H1 (cell line): Measurements from ENCODE around the gene ARRB1. TPM values are rescaled to one million over a fixed set of nuclear protein-coding genes. Genes with fewer than 3 reads are reported as not detected.

ENCODE experiments used
- CTCF ChIA-PET: fragments of 300-600 bp; sonication (Branson Sonifier 250); formaldehyde crosslinking; loops from one replicate; lab custom pipeline; 2021; ENCODE audit not compliant: partially characterized antibody; lab: Charles Lee
- POLR2A ChIA-PET: fragments of 300-600 bp; sonication (Branson Sonifier 250); formaldehyde crosslinking; loops from one replicate; lab custom pipeline; 2021; ENCODE audit warnings: inconsistent platforms; ENCODE audit not compliant: partially characterized antibody; lab: Charles Lee
- DNase-seq, 2 experiments: peaks; one replicate each; pipeline versions ENCODE4 v3.0.0 to v3.0.0-alpha.2; 2010 to 2022; ENCODE audit warnings: low spot score in 2 of 2, low read depth in 1 of 2, mixed read lengths in 1 of 2
- FAIRE-seq: peaks from 2 replicates; lab custom pipeline; 2011; peaks lifted over from hg19 to GRCh38; lab: Jason Lieb, UNC
- H2AFZ ChIP-seq: 2 replicates; pipeline ENCODE4 v1.8.1; 2012; ENCODE audit warnings: low read length, inconsistent platforms
- H2AK5ac ChIP-seq: 2 replicates; pipeline ENCODE4 v1.6.1; 2013; ENCODE audit warnings: low read depth, low read length
- H2BK120ac ChIP-seq: replicated peaks from 2 replicates; pipeline ENCODE3; 2013; ENCODE audit warnings: low read depth, low read length, inconsistent platforms
- H2BK12ac ChIP-seq: 2 replicates; pipeline ENCODE4 v1.6.1; 2013; ENCODE audit warnings: low read depth, low read length
- H2BK15ac ChIP-seq: 2 replicates; pipeline ENCODE4 v1.6.1; 2013; ENCODE audit warnings: low read length
- H2BK20ac ChIP-seq: 2 replicates; pipeline ENCODE4 v1.6.1; 2013; ENCODE audit warnings: low read length
- H2BK5ac ChIP-seq: 2 replicates; pipeline ENCODE4 v1.6.1; 2013; ENCODE audit warnings: low read depth, low read length
- H3K14ac ChIP-seq: 2 replicates; pipeline ENCODE4 v1.6.1; 2013; ENCODE audit warnings: inconsistent platforms; ENCODE audit not compliant: insufficient read length
- H3K18ac ChIP-seq: 2 replicates; pipeline ENCODE4 v1.6.1; 2013; ENCODE audit warnings: low read length; ENCODE audit errors: extremely low read depth
- H3K23ac ChIP-seq: 2 replicates; pipeline ENCODE4 v1.6.1; 2013; ENCODE audit warnings: inconsistent platforms; ENCODE audit not compliant: insufficient read length
- H3K23me2 ChIP-seq: 2 replicates; pipeline ENCODE4 v1.6.1; 2013; ENCODE audit warnings: low read depth, low read length
- H3K27ac ChIP-seq: 2 replicates; pipeline ENCODE4 v1.6.1; 2011; ENCODE audit warnings: low read depth, low read length, inconsistent platforms
- H3K27me3 ChIP-seq, 4 experiments: replicated peaks in 1 of 4; 1 replicate in 1 of 4; 2 replicates in 3 of 4; pipeline versions ENCODE4 v1.6.1 to v1.8.1; 2011 to 2013; ENCODE audit warnings: low read length in 3 of 4, mild to moderate bottlenecking in 3 of 4, inconsistent platforms in 2 of 4, mixed read lengths in 2 of 4, moderate library complexity in 1 of 4; ENCODE audit not compliant: control insufficient read depth in 3 of 4, insufficient read depth in 3 of 4; ENCODE audit errors: extremely low read depth in 1 of 4
- H3K36me3 ChIP-seq, 4 experiments: 2 replicates each; pipeline versions ENCODE4 v1.6.1 to v1.8.1; 2011 to 2013; ENCODE audit warnings: mild to moderate bottlenecking in 4 of 4, low read length in 3 of 4, moderate library complexity in 2 of 4, control low read depth in 1 of 4, inconsistent platforms in 1 of 4; ENCODE audit not compliant: insufficient read depth in 4 of 4, control insufficient read depth in 2 of 4
- H3K4ac ChIP-seq: replicated peaks from 2 replicates; pipeline ENCODE3; 2013; ENCODE audit warnings: low read length, low read depth, mixed read lengths, inconsistent platforms; ENCODE audit not compliant: insufficient read length
- H3K4me1 ChIP-seq, 4 experiments: replicated peaks in 1 of 4; 1 replicate in 1 of 4; 2 replicates in 3 of 4; pipeline versions ENCODE4 v1.6.1 to v1.8.1; 2011 to 2013; ENCODE audit warnings: low read length in 3 of 4, inconsistent platforms in 2 of 4, mixed read lengths in 1 of 4; ENCODE audit not compliant: insufficient read depth in 4 of 4, control insufficient read depth in 3 of 4
- H3K4me2 ChIP-seq, 2 experiments: 2 replicates each; pipeline versions ENCODE4 v1.6.1 to v1.8.1; 2011 to 2013; ENCODE audit warnings: low read depth in 2 of 2, low read length in 2 of 2, control low read depth in 1 of 2, inconsistent platforms in 1 of 2, mild to moderate bottlenecking in 1 of 2; ENCODE audit not compliant: insufficient read depth in 1 of 2
- H3K4me3 ChIP-seq, 4 experiments: fragments of 200-600, 300-600 bp in 1 of 4; sonication (generic), shearing (Covaris generic), sonication (Bioruptor Twin) in 1 of 4; 2 replicates each; pipeline versions ENCODE4 v1.5.1 to v1.8.1; 2011 to 2016; ENCODE audit warnings: low read length in 4 of 4, low read depth in 3 of 4, control low read depth in 2 of 4, inconsistent platforms in 2 of 4, mild to moderate bottlenecking in 2 of 4, mixed read lengths in 1 of 4, moderate library complexity in 1 of 4; ENCODE audit not compliant: insufficient read depth in 2 of 4; ENCODE audit errors: extremely low read depth in 1 of 4
- H3K56ac ChIP-seq: replicated peaks from 2 replicates; pipeline ENCODE3; 2013; ENCODE audit warnings: low read depth, mild to moderate bottlenecking, mixed read lengths, low read length, inconsistent platforms; ENCODE audit not compliant: insufficient read length
- H3K79me1 ChIP-seq: 2 replicates; pipeline ENCODE4 v1.6.1; 2013; ENCODE audit warnings: low read depth, low read length, control low read depth
- H3K79me2 ChIP-seq, 2 experiments: 2 replicates each; pipeline versions ENCODE4 v1.6.1 to v1.8.1; 2012 to 2013; ENCODE audit warnings: low read length in 2 of 2, mild to moderate bottlenecking in 2 of 2, inconsistent platforms in 1 of 2; ENCODE audit not compliant: insufficient read depth in 2 of 2, control insufficient read depth in 1 of 2
- H3K9ac ChIP-seq, 4 experiments: replicated peaks in 1 of 4; 1 replicate in 1 of 4; 2 replicates in 3 of 4; pipeline versions ENCODE4 v1.6.1 to v1.8.1; 2011 to 2013; ENCODE audit warnings: low read depth in 3 of 4, low read length in 3 of 4, control low read depth in 2 of 4, mild to moderate bottlenecking in 2 of 4, moderate library complexity in 2 of 4, inconsistent platforms in 1 of 4; ENCODE audit errors: extremely low read depth in 1 of 4
- H3K9me3 ChIP-seq, 2 experiments: 2 replicates each; pipeline versions ENCODE4 v1.6.1 to v1.8.1; 2012 to 2013; ENCODE audit warnings: mild to moderate bottlenecking in 2 of 2, moderate library complexity in 2 of 2, control low read depth in 1 of 2, inconsistent platforms in 1 of 2, low read depth in 1 of 2, low read length in 1 of 2, mixed read lengths in 1 of 2; ENCODE audit not compliant: insufficient read depth in 2 of 2
- H4K20me1 ChIP-seq, 2 experiments: replicated peaks in 1 of 2; 2 replicates each; pipeline versions ENCODE3 to v1.8.1; 2011 to 2013; ENCODE audit warnings: inconsistent platforms in 2 of 2, low read length in 2 of 2, mild to moderate bottlenecking in 1 of 2; ENCODE audit not compliant: insufficient read depth in 2 of 2, control insufficient read depth in 1 of 2
- H4K5ac ChIP-seq: 2 replicates; pipeline ENCODE4 v1.6.1; 2013; ENCODE audit warnings: low read length, low read depth, mixed read lengths, inconsistent platforms; ENCODE audit not compliant: insufficient read length
- H4K8ac ChIP-seq: 2 replicates; pipeline ENCODE4 v1.8.0; 2013; ENCODE audit warnings: mild to moderate bottlenecking, moderate library complexity, low read length, inconsistent platforms; ENCODE audit not compliant: insufficient read depth; ENCODE audit errors: extremely low read depth
- H4K91ac ChIP-seq: replicated peaks from 2 replicates; pipeline ENCODE3; 2013; ENCODE audit warnings: low read length, mixed read lengths, inconsistent platforms; ENCODE audit not compliant: insufficient read length
- CBX5 ChIP-seq: fragments of 300-800, 300-1000 bp; sonication (generic); IDR thresholded peaks from 2 replicates; pipeline ENCODE4 v1.7.1; 2016; ENCODE audit warnings: antibody characterized with exemption, low read length, low read depth
- CEBPB ChIP-seq: IDR thresholded peaks from 2 replicates; pipeline ENCODE4 v1.6.1; 2012; ENCODE audit warnings: low read depth, low read length
- CHD2 ChIP-seq: IDR thresholded peaks from 2 replicates; pipeline ENCODE4 v1.6.1; 2012; ENCODE audit warnings: low read length, improper control_type of control experiment
- EZH2 ChIP-seq: fragments of 200-600 bp; sonication (generic); IDR thresholded peaks from 2 replicates; pipeline ENCODE4 v1.7.1; 2012; ENCODE audit warnings: low read depth, mild to moderate bottlenecking, moderate library complexity, low read length, inconsistent platforms; ENCODE audit not compliant: severe bottlenecking
- KDM4A ChIP-seq: IDR thresholded peaks from one replicate; pipeline ENCODE4 v1.7.1; 2012; ENCODE audit warnings: low read depth, mild to moderate bottlenecking, moderate library complexity, low read length, inconsistent platforms; ENCODE audit not compliant: severe bottlenecking
- NRF1 ChIP-seq: IDR thresholded peaks from 2 replicates; pipeline ENCODE4 v1.6.1; 2011; ENCODE audit warnings: mild to moderate bottlenecking, low read depth, low read length, improper control_type of control experiment
- POLR2A ChIP-seq, 2 experiments: IDR thresholded peaks; 1 replicate in 1 of 2; 2 replicates in 1 of 2; pipeline ENCODE4 v1.6.1; 2011; ENCODE audit warnings: low read depth in 2 of 2, low read length in 2 of 2, mild to moderate bottlenecking in 2 of 2; ENCODE audit errors: control extremely low read depth in 1 of 2
- POLR2AphosphoS5 ChIP-seq: IDR thresholded peaks from 2 replicates; pipeline ENCODE4 v1.6.1; 2011; ENCODE audit warnings: low read depth, low read length
- SAP30 ChIP-seq: fragments of 300-600 bp; sonication (generic); IDR thresholded peaks from 2 replicates; pipeline ENCODE4 v1.7.1; 2012; ENCODE audit warnings: low read length, moderate library complexity, mild to moderate bottlenecking, inconsistent platforms; ENCODE audit not compliant: insufficient read depth, insufficient replicate concordance
- SP1 ChIP-seq: IDR thresholded peaks from 2 replicates; pipeline ENCODE4 v1.6.1; 2011; ENCODE audit warnings: low read depth, low read length
- TAF1 ChIP-seq: IDR thresholded peaks from 2 replicates; pipeline ENCODE4 v1.6.1; 2011; ENCODE audit warnings: mild to moderate bottlenecking, low read depth, low read length
- TAF7 ChIP-seq: optimal IDR thresholded peaks from 2 replicates; pipeline ENCODE3; 2011; ENCODE audit warnings: low read depth, mild to moderate bottlenecking, inconsistent platforms, low read length, moderate library complexity, borderline replicate concordance
- TBP ChIP-seq: IDR thresholded peaks from 2 replicates; pipeline ENCODE4 v1.6.1; 2011; ENCODE audit warnings: low read depth, low read length, improper control_type of control experiment
- WGBS, 2 experiments: shearing (Covaris generic) in 1 of 2; methylation state at CpG; one replicate each; pipeline versions ENCODE4 v1.1.6 to v1.1.7; 2013 to 2015; ENCODE audit warnings: low lambda C conversion rate in 2 of 2, mixed read lengths in 2 of 2, inconsistent platforms in 1 of 2, low coverage in 1 of 2, missing lambda C conversion rate in 1 of 2; ENCODE audit not compliant: insufficient replicate concordance in 2 of 2, insufficient coverage in 1 of 2, insufficient read length in 1 of 2; ENCODE audit errors: extremely low coverage in 1 of 2, missing lambda C conversion rate in 1 of 2; 5-methylcytosine and 5-hydroxymethylcytosine counted together
- polyA plus RNA-seq, 7 experiments: library from polyadenylated mRNA; depleted of rRNA in 3 of 7; stranded (reverse) in 5 of 7; unstranded in 2 of 7; fragments of >200 nt in 5 of 7; fragments of 200-250 nt in 2 of 7; gene quantifications; 1 replicate in 5 of 7; 2 replicates in 1 of 7; 4 replicates in 1 of 7; pipeline versions ENCODE4 v1.2.1 to v1.2.3, GENCODE V29; 2011 to 2013; ENCODE audit warnings: missing spikeins in 2 of 7, mixed read lengths in 2 of 7
- total RNA-seq: library from RNA; stranded (reverse); fragmentation: NEBNext Ultra II Directional; extraction: Animal tissue kit (Norgen Biotek cat#: 25700); gene quantifications from 2 replicates; pipeline ENCODE4 v1.2.1, GENCODE V29; 2021
- TF ChIP-seq, protein P1 (sequence below): IDR thresholded peaks from 2 replicates; pipeline ENCODE4 v1.6.1; 2012; ENCODE audit warnings: inconsistent platforms

Gene ARRB1
- total and polyA plus RNA-seq, 2 of the 8 experiments (the other 6 are each of a cell fraction or from before 2014, with no cell fraction given): 9.4 to 31.8 TPM

DNA sequence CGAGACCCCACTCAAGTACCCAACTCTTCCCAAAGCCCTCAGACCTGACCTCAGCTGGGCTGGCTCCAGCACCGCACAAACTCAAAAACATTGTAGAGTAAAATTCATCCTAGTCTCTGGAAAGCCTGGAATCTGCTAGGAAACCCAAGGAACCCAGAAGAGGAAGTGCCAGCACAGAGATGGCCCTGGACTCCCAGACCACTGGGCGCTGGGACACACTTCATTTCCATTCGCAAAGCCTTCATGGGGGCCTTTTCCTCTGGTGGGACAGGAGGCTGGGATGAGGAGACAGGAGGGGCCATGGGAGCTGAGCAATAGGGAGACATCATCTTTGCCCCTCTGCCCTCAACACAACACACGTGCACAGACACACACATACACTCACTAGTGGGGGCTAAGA lies 30.8 kb downstream of the ARRB1 start:
- Histone ChIP-seq H3K27ac (no peak overlapping the region), H4K20me1 (no peaks in the 10 kb centered on the region)
- WGBS, 2 experiments: 96% methylated on average over 5 of the region's 5 CpGs; no CpG with 5 or more reads in 1 of the 2 experiments
- no peak for TF ChIP-seq TBP
- TF ChIP-seq NRF1: no peak
- TF ChIP-seq POLR2A (IDR thresholded peaks at IDR 0.05; ENCODE audit: control extremely low read depth in 1 of 2, low read depth in 2 of 2, low read length in 2 of 2): no peak
- TF ChIP-seq TAF1: no peak
- TF ChIP-seq EZH2: no peak
- TF ChIP-seq CEBPB: no peak
- TF ChIP-seq KDM4A: no peak
- no peak for TF ChIP-seq POLR2AphosphoS5
- no peak for TF ChIP-seq SP1
- no peak for TF ChIP-seq CHD2
- TF ChIP-seq SAP30: no peak
- TF ChIP-seq, protein P1, sequence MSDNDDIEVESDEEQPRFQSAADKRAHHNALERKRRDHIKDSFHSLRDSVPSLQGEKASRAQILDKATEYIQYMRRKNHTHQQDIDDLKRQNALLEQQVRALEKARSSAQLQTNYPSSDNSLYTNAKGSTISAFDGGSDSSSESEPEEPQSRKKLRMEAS: no peak
- TF ChIP-seq CBX5: no peak
- TF ChIP-seq TAF7: no peak

More for the DNA sequence above, 30.8 kb downstream of the ARRB1 start:
- Histone ChIP-seq H3K79me2 (no peaks in the 10 kb centered on the region), H3K4ac (no peak overlapping the region), H3K79me1 (peaks cover 4% of the 10 kb centered on the region; the same call in 1 of the 2 replicates), H2AK5ac (peak overlapping the region; percentile 77; the same call in 1 of the 2 replicates), H3K27me3 (no peaks in the 10 kb centered on the region), H2BK20ac (no peak overlapping the region), H3K4me2 (no peak overlapping the region), H4K8ac (no peak overlapping the region), H4K5ac (no peak overlapping the region), H3K56ac (no peak overlapping the region), H3K23ac (no peak overlapping the region), H3K4me1 (peaks cover 0 to 10% (median 0%) of the 10 kb centered on the region in 4 experiments; a peak in 4 of 7 replicates), H2AFZ (no peak overlapping the region), H4K91ac (no peak overlapping the region), H3K9ac (no peak overlapping the region; a peak in 1 of 7 replicates), H2BK5ac (no peak overlapping the region; the same call in 1 of the 2 replicates), H3K23me2 (no peaks in the 10 kb centered on the region), H3K14ac (no peak overlapping the region), H3K36me3 (no peaks in the 10 kb centered on the region), H2BK12ac (peak overlapping the region; percentile 75; the same call in 1 of the 2 replicates), H3K4me3 (no peak overlapping the region), H2BK15ac (no peak overlapping the region), H3K9me3 (no peaks in the 10 kb centered on the region), H2BK120ac (no peak overlapping the region), H3K18ac (no peak overlapping the region; the same call in 1 of the 2 replicates)
- CTCF ChIA-PET: no interaction called here
- POLR2A ChIA-PET: interaction anchor here (0.9 to 1.2 kb wide), 2 partner anchors 80 to 83 kb away, joined by 3 read pairs; no protein-coding TSS in a partner anchor
- FAIRE-seq (no peak), DNase-seq (no peak)
